HEK293 (cell line): Measurements from ENCODE around the gene INPPL1.

Source experiments
- CTCF ChIP-seq: fragments of 450-650 bp; formaldehyde crosslinking; IDR thresholded peaks from 2 replicates; pipeline ENCODE4 v1.5.1; 2016; ENCODE audit warnings: missing biosample characterization, missing genetic modification characterization
- YY1 ChIP-seq: fragments of 450-650 bp; formaldehyde crosslinking; IDR thresholded peaks from 2 replicates; pipeline ENCODE4 v1.5.1; 2018; ENCODE audit warnings: missing biosample characterization, missing genetic modification characterization
- ZBTB1 ChIP-seq: fragments of 450-650 bp; formaldehyde crosslinking; IDR thresholded peaks from 2 replicates; pipeline ENCODE4 v1.5.1; 2016; ENCODE audit warnings: missing biosample characterization, missing genetic modification characterization
- ZNF112 ChIP-seq: fragments of 450-650 bp; formaldehyde crosslinking; IDR thresholded peaks from 2 replicates; pipeline ENCODE4 v1.5.0; 2017; ENCODE audit warnings: missing biosample characterization, missing genetic modification characterization
- ZNF274 ChIP-seq, 2 experiments: fragments of 200-500 bp in 1 of 2; fragments of 450-650 bp in 1 of 2; sonication (Bioruptor generic) in 1 of 2; formaldehyde crosslinking in 1 of 2; IDR thresholded peaks; 2 replicates each; pipeline versions ENCODE4 v1.5.1 to v1.6.1; 2014 to 2016; ENCODE audit warnings: borderline replicate concordance in 1 of 2, inconsistent platforms in 1 of 2, low read length in 1 of 2, missing biosample characterization in 1 of 2, missing genetic modification characterization in 1 of 2
- ZNF510 ChIP-seq: fragments of 450-650 bp; formaldehyde crosslinking; IDR thresholded peaks from 2 replicates; pipeline ENCODE4 v1.5.1; 2018; ENCODE audit warnings: mild to moderate bottlenecking, missing genetic modification characterization, missing biosample characterization; ENCODE audit not compliant: insufficient replicate concordance
- ZNF600 ChIP-seq: fragments of 450-650 bp; formaldehyde crosslinking; IDR thresholded peaks from 2 replicates; pipeline ENCODE4 v1.5.1; 2016; ENCODE audit warnings: missing biosample characterization, missing genetic modification characterization

DNA sequence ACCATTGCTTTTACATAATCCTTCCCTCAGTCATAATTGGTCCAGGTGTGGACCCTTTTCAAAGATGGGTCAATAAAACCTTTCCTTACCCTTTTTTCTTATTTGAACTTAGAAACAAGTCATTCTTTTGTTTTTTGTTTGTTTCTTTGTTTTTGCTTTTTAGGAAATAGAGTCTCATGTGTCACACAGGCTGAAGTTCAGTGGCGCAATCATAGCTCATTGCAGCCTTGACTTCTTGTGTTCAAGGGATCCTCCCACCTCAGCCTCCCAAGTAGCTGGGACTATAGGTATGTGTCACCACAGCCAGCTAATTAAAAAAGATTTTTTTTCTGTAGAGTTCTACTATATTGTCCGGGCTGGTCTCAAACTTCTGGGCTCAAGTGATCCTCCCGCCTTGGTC, 28.8 kb downstream of the INPPL1 start:
- TF ChIP-seq ZNF274 (IDR thresholded peaks at IDR 0.05; ENCODE audit: low read length) (no peak), ZNF274 (tag by site-specific recombination; IDR thresholded peaks at IDR 0.05; ENCODE audit: borderline replicate concordance) (no peak), CTCF (tag by site-specific recombination) (no peak), ZBTB1 (tag by site-specific recombination) (no peak), ZNF112 (tag by site-specific recombination) (no peak), YY1 (no peak), ZNF510 (tag by site-specific recombination) (no peak), ZNF600 (no peak)
